GM12878 (cell line): ENCODE measurements around the gene LIMD2. TPM values are rescaled to one million over a fixed set of nuclear protein-coding genes. Genes with fewer than 3 reads are reported as not detected.

Experiments used
- ATAC-seq: fragments of 200-7000 bp; cut with Tn5 transposase; 3 replicates; pipeline ENCODE4 v1.9.1; 2020; ENCODE audit warnings: mild to moderate bottlenecking, moderate library complexity
- BruUV-seq: library from RNA; stranded (reverse); fragments of 400-500 nt; replicated peaks from 2 replicates; lab custom pipeline; 2021; lab: Mats Ljungman, UMichigan
- CTCF ChIA-PET: fragments of 300-600 bp; sonication (Branson Sonifier 250); formaldehyde crosslinking; extraction: SDS; loops from one replicate; lab custom pipeline; 2021; ENCODE audit warnings: inconsistent platforms; lab: Yijun Ruan, JAX
- POLR2A ChIA-PET: fragments of 350-600 bp; formaldehyde crosslinking; extraction: SDS; loops from one replicate; lab custom pipeline; 2021; ENCODE audit warnings: inconsistent platforms; lab: Charles Lee
- RAD21 ChIA-PET: fragments of 300-600 bp; sonication (Branson Sonifier 250); formaldehyde crosslinking; loops from one replicate; lab custom pipeline; 2023; ENCODE audit warnings: antibody characterized with exemption; ENCODE audit not compliant: unreplicated experiment; lab: Charles Lee
- SMC1A ChIA-PET: fragments of 300-600 bp; sonication (Branson Sonifier 250); formaldehyde crosslinking; loops from one replicate; lab custom pipeline; 2023; ENCODE audit not compliant: unreplicated experiment, uncharacterized antibody; lab: Charles Lee
- DNase-seq: peaks from one replicate; pipeline ENCODE4 v3.0.0-alpha.2; 2011; ENCODE audit warnings: low read depth, low spot score
- FAIRE-seq: peaks from 3 replicates; lab custom pipeline; 2011; peaks lifted over from hg19 to GRCh38; lab: Jason Lieb, UNC
- H2AFZ ChIP-seq: 2 replicates; pipeline ENCODE4 v1.6.0; 2011; ENCODE audit warnings: low read depth, low read length, control low read depth; ENCODE audit not compliant: control insufficient read depth
- H3K27ac ChIP-seq: 2 replicates; pipeline ENCODE4 v1.5.1; 2011; ENCODE audit warnings: control low read depth; ENCODE audit not compliant: control insufficient read depth, insufficient read depth
- H3K27me3 ChIP-seq, 2 experiments: replicated peaks in 1 of 2; 2 replicates each; pipeline versions ENCODE4 v1.6.0 to v1.6.1; 2011; ENCODE audit warnings: low read length in 1 of 2; ENCODE audit not compliant: control insufficient read depth in 2 of 2, insufficient read depth in 2 of 2
- H3K36me3 ChIP-seq, 2 experiments: 2 replicates each; pipeline ENCODE4 v1.5.1; 2011; ENCODE audit warnings: low read length in 1 of 2; ENCODE audit not compliant: control insufficient read depth in 2 of 2, insufficient read depth in 2 of 2
- H3K4me1 ChIP-seq: 2 replicates; pipeline ENCODE4 v1.6.1; 2011; ENCODE audit warnings: mild to moderate bottlenecking, low read length, moderate library complexity, mixed read lengths; ENCODE audit not compliant: control insufficient read depth, insufficient read depth
- H3K4me2 ChIP-seq: 2 replicates; pipeline ENCODE4 v1.6.0; 2011; ENCODE audit warnings: control low read depth; ENCODE audit not compliant: control insufficient read depth, insufficient read depth
- H3K4me3 ChIP-seq: fragments of 200-600 bp; sonication (generic); 2 replicates; pipeline ENCODE4 v1.5.1; 2016
- H3K79me2 ChIP-seq: 2 replicates; pipeline ENCODE4 v1.6.0; 2011; ENCODE audit warnings: low read length; ENCODE audit not compliant: control insufficient read depth, insufficient read depth
- H3K9ac ChIP-seq: 2 replicates; pipeline ENCODE4 v1.8.0; 2011; ENCODE audit warnings: low read length, control low read depth, mixed read lengths; ENCODE audit not compliant: control insufficient read depth, insufficient read depth
- H3K9me3 ChIP-seq: replicated peaks from 3 replicates; pipeline ENCODE4 v1.5.1; 2011; ENCODE audit warnings: mild to moderate bottlenecking, low read length; ENCODE audit not compliant: control insufficient read depth, insufficient read depth
- H4K20me1 ChIP-seq: 2 replicates; pipeline ENCODE4 v1.6.0; 2011; ENCODE audit not compliant: control insufficient read depth, insufficient read depth
- CHD1 ChIP-seq: IDR thresholded peaks from 2 replicates; pipeline ENCODE4 v1.6.1; 2012; ENCODE audit warnings: low read depth, low read length, improper control_type of control experiment
- CREB1 ChIP-seq: IDR thresholded peaks from 2 replicates; pipeline ENCODE4 v1.6.1; 2012; ENCODE audit warnings: low read depth, mild to moderate bottlenecking, inconsistent platforms
- MYB ChIP-seq: fragments of 150-350 bp; IDR thresholded peaks from 2 replicates; pipeline ENCODE4 v1.6.1; 2014; ENCODE audit warnings: mild to moderate bottlenecking, low read depth, low read length, borderline replicate concordance
- RCOR1 ChIP-seq: conservative IDR thresholded peaks from 2 replicates; pipeline ENCODE4 v1.6.1; 2012; ENCODE audit warnings: low read depth, low read length, improper control_type of control experiment
- RELA ChIP-seq: fragments of 450-650 bp; IDR thresholded peaks from 2 replicates; pipeline ENCODE4 v1.8.0; 2014; ENCODE audit warnings: borderline replicate concordance; ENCODE audit not compliant: partially characterized antibody
- WGBS: methylation state at CpG from one replicate; pipeline ENCODE4 v1.1.6; 2016; ENCODE audit warnings: low lambda C conversion rate; ENCODE audit not compliant: insufficient replicate concordance, insufficient coverage; ENCODE audit errors: missing lambda C conversion rate; 5-methylcytosine and 5-hydroxymethylcytosine counted together
- in situ Hi-C: fragments of 300-500 bp; cut with MboI; formaldehyde crosslinking; loops from 9 replicates; pipeline ENCODE4 v1.14.3; 2018; ENCODE audit warnings: mixed read lengths
- intact Hi-C: fragments of 100-400 bp; cut with micrococcal nuclease; formaldehyde crosslinking; loops from one replicate; pipeline ENCODE4 v1.14.2; 2022; ENCODE audit not compliant: unreplicated experiment
- polyA plus RNA-seq, 11 experiments: library from polyadenylated mRNA; depleted of rRNA in 4 of 11; unstranded in 6 of 11; stranded (reverse) in 5 of 11; fragments of >200 nt; fragmentation: Nextera tagmentation in 4 of 11; fragmentation: Illumina TruSeq in 1 of 11; extraction: Ambion mirVana in 4 of 11; extraction: Trizol in 1 of 11; gene quantifications; 1 replicate in 1 of 11; 2 replicates in 10 of 11; pipeline versions ENCODE4 v1.2.1 to v1.2.3, GENCODE V29; 2011 to 2016; ENCODE audit warnings: inconsistent platforms in 2 of 11, missing spikeins in 2 of 11, low read depth in 1 of 11
- total RNA-seq, 4 experiments: library from RNA; depleted of rRNA in 3 of 4; stranded (reverse); fragments of >200 nt in 3 of 4; fragmentation: Illumina TruSeq in 1 of 4; extraction: Trizol in 1 of 4; gene quantifications; 2 replicates each; pipeline versions ENCODE4 v1.2.1 to v1.2.3, GENCODE V29; 2013 to 2021
- TF ChIP-seq, protein P1 (sequence below): fragments of 450-650 bp; IDR thresholded peaks from 2 replicates; pipeline ENCODE4 v1.6.1; 2018; ENCODE audit warnings: borderline replicate concordance, mild to moderate bottlenecking; ENCODE audit not compliant: partially characterized antibody

LIMD2 gene
- total and polyA plus RNA-seq, 10 of the 15 experiments (the other 5 are each of a cell fraction or from before 2014, with no cell fraction given) = 1.1 to 339 (median 181) TPM

DNA sequence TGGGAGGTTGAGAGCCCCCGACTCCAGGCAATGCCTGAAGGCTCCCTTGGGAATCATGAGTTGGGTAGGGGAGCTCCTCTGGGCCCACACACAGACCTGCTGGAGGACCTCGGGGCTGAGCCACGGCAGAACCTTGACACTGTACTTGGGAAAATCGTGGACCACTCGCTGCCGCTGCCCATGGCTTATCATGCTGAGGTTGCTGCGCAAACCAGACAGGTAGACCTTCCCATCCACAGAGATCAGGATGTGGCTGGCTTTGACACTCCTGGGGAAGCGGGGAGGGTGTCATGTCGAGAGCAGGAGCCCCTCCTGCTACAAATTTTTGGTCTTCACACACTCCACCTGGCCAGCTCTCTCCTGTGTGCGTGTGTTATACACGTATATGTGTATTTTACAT lies 7.2 kb upstream of the LIMD2 start:
- H3K9ac ChIP-seq = no peak overlapping the region
- intact Hi-C loops (no loop called here), in situ Hi-C loops (no loop called here)
- H4K20me1 ChIP-seq = no peaks in the 10 kb centered on the region
- no peak overlapping the region for H3K4me3 ChIP-seq
- H3K27ac ChIP-seq = no peak overlapping the region
- no peaks in the 10 kb centered on the region for H3K27me3 ChIP-seq
- POLR2A ChIA-PET = no interaction called here
- H2AFZ ChIP-seq = no peak overlapping the region
- WGBS = 93% methylated on average over 11 of the region's 11 CpGs
- DNase-seq (no peak), FAIRE-seq (no peak), ATAC-seq (no peak)
- no peaks in the 10 kb centered on the region for H3K9me3 ChIP-seq
- SMC1A ChIA-PET = no interaction called here
- TF ChIP-seq MYB = no peak
- TF ChIP-seq, protein P1, sequence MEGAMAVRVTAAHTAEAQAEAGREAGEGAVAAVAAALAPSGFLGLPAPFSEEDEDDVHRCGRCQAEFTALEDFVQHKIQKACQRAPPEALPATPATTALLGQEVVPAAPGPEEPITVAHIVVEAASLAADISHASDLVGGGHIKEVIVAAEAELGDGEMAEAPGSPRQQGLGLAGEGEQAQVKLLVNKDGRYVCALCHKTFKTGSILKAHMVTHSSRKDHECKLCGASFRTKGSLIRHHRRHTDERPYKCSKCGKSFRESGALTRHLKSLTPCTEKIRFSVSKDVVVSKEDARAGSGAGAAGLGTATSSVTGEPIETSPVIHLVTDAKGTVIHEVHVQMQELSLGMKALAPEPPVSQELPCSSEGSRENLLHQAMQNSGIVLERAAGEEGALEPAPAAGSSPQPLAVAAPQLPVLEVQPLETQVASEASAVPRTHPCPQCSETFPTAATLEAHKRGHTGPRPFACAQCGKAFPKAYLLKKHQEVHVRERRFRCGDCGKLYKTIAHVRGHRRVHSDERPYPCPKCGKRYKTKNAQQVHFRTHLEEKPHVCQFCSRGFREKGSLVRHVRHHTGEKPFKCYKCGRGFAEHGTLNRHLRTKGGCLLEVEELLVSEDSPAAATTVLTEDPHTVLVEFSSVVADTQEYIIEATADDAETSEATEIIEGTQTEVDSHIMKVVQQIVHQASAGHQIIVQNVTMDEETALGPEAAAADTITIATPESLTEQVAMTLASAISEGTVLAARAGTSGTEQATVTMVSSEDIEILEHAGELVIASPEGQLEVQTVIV = no peak
- TF ChIP-seq RELA = no peak
- no peak for TF ChIP-seq CREB1
- no peak for TF ChIP-seq CHD1
- TF ChIP-seq RCOR1 = no peak
- peaks cover 14% of the 10 kb centered on the region for H3K79me2 ChIP-seq
- peaks cover 6% of the 10 kb centered on the region for H3K4me1 ChIP-seq
- H3K36me3 ChIP-seq = peaks cover 10 to 14% of the 10 kb centered on the region in 2 experiments
- BruUV-seq = no TSS peak
- no peak overlapping the region for H3K4me2 ChIP-seq
- CTCF ChIA-PET = interaction anchor here (1.6 kb wide), 1 partner anchor 9 kb away, joined by 3 read pairs; no protein-coding TSS in a partner anchor
- RAD21 ChIA-PET = interaction anchor here (0.6 kb wide), 1 partner anchor 34 kb away, joined by 3 read pairs; no protein-coding TSS in a partner anchor
